OCI-M1 (cell line): Measurements from ENCODE around the gene ESPN.
"Not testable (repeated sequence)": the region's sequence is repeated elsewhere in the genome, so short reads cannot be mapped to it uniquely, and the experiment has no call there.

Source experiments
- DNase-seq: peaks from one replicate; lab custom pipeline; 2025; lab: John Stamatoyannopoulos, UW

Gene ESPN

GRCh38 chr1:6485168-6486101 is 60.9 kb downstream of the ESPN start:
- no peak for DNase-seq

- DNase-seq: peak; percentile 89
These were observed 61.9 kb downstream of the ESPN start for GRCh38 chr1:6486433-6487011.

- no peak for DNase-seq
These were observed 63.4 kb downstream of the ESPN start for GRCh38 chr1:6487804-6488484.

GRCh38 chr1:6488602-6489382 is 64.2 kb downstream of the ESPN start:
- no peak for DNase-seq

- no peak for DNase-seq
These were observed 64.8 kb downstream of the ESPN start for GRCh38 chr1:6489383-6489765.

GRCh38 chr1:6489799-6490180 is 65.2 kb downstream of the ESPN start:
- peak; percentile 81 for DNase-seq

GRCh38 chr1:6490181-6491080 is 65.9 kb downstream of the ESPN start:
- DNase-seq: peak; percentile 64

GRCh38 chr1:6491081-6491449 is 66.5 kb downstream of the ESPN start:
- no peak for DNase-seq

- no peak for DNase-seq
These were observed 66.9 kb downstream of the ESPN start, which contains the start of gene PLEKHG5 for GRCh38 chr1:6491480-6491962. Gene PLEKHG5 (minus strand): TSS chr1:6491667. CDS start chr1:6477571, 14,096 bp downstream.

GRCh38 chr1:6491966-6492365 is 67.4 kb downstream of the ESPN start:
- no peak for DNase-seq

- DNase-seq: not testable (repeated sequence)
These were observed 69.3 kb downstream of the ESPN start for GRCh38 chr1:6493834-6494223.

GRCh38 chr1:6494627-6495026 is 70.1 kb downstream of the ESPN start:
- no peak for DNase-seq

- DNase-seq: no peak
These were observed 70.5 kb downstream of the ESPN start for GRCh38 chr1:6495041-6495441.

GRCh38 chr1:6495540-6496364 is 71.2 kb downstream of the ESPN start:
- no peak for DNase-seq

- DNase-seq: no peak
These were observed 71.8 kb downstream of the ESPN start for GRCh38 chr1:6496365-6496721.

GRCh38 chr1:6496890-6497214 is 72.3 kb downstream of the ESPN start:
- DNase-seq: no peak

- peak; percentile 33 for DNase-seq
These were observed 72.8 kb downstream of the ESPN start for GRCh38 chr1:6497215-6497866.

GRCh38 chr1:6497867-6498575 is 73.4 kb downstream of the ESPN start:
- DNase-seq: no peak

GRCh38 chr1:6498576-6499111 is 74.1 kb downstream of the ESPN start:
- DNase-seq: no peak
